ENCODE results near the gene GNE. TPM values are rescaled to one million over a fixed set of nuclear protein-coding genes. Genes with fewer than 3 reads are reported as not detected.

The GNE gene
- total and polyA plus RNA-seq, 2 of the 13 experiments (the other 11 are each of a cell fraction or from before 2014, with no cell fraction given) = 16.1 to 24.1 TPM

DNA sequence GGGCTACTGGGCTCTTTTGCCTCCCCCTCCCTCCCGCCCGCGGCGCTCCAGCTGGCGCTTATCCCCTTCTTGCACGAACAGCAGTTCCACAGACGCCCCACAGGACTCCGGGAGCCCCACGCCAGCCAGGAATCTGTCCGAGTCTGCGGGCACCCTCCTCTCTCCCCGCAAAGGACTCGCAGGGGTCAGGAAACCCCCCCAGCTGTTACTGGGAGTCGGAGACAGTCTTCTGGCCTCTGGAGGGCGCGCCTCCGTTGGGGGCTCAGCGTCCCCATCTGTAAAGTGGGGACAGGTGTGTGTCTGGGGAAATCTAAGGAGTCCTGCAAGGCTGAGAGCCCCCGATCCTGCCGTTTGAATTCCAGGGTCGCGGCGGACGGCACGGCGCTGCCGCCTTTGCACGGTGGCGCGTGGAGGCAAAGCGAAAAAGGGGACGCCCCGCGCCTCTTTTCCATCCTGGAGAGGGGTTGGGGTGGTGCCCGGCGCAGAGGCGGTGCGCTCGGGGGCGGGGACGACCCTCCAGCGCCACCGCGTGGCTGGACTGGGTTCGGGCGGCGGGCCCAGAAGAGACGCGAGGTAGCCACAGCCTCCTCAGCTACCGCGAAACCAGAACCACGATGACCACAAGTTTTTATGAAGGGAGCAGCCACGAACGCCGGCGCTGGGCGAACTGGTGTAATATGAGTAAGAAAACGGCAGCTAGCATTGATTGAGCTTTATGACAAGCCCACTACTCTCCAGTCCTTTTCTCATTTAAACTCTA, 91.9 kb downstream of the GNE start (continued):
- TF ChIP-seq, protein P1, sequence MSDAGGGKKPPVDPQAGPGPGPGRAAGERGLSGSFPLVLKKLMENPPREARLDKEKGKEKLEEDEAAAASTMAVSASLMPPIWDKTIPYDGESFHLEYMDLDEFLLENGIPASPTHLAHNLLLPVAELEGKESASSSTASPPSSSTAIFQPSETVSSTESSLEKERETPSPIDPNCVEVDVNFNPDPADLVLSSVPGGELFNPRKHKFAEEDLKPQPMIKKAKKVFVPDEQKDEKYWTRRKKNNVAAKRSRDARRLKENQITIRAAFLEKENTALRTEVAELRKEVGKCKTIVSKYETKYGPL (CRISPR knock-in tag; IDR thresholded peaks at IDR 0.05) = no peak
- no peak for TF ChIP-seq HNRNPH1 (optimal IDR thresholded peaks at IDR 0.05; ENCODE audit: low read depth, low read length)
- TF ChIP-seq, protein P2, sequence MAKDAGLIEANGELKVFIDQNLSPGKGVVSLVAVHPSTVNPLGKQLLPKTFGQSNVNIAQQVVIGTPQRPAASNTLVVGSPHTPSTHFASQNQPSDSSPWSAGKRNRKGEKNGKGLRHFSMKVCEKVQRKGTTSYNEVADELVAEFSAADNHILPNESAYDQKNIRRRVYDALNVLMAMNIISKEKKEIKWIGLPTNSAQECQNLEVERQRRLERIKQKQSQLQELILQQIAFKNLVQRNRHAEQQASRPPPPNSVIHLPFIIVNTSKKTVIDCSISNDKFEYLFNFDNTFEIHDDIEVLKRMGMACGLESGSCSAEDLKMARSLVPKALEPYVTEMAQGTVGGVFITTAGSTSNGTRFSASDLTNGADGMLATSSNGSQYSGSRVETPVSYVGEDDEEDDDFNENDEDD (CRISPR knock-in tag; IDR thresholded peaks at IDR 0.05; ENCODE audit: borderline replicate concordance) = no peak
- TF ChIP-seq CREBL2 (CRISPR knock-in tag; IDR thresholded peaks at IDR 0.05; ENCODE audit: borderline replicate concordance) = no peak
- no peak for TF ChIP-seq ZNF75D (CRISPR knock-in tag; IDR thresholded peaks at IDR 0.05; ENCODE audit: borderline replicate concordance)
- TF ChIP-seq ZKSCAN8 (CRISPR knock-in tag; IDR thresholded peaks at IDR 0.05; ENCODE audit: borderline replicate concordance) = no peak
- no peak for TF ChIP-seq ZNF883 (CRISPR knock-in tag; IDR thresholded peaks at IDR 0.05; ENCODE audit: not compliant biosample characterization)
- TF ChIP-seq FOXA1 (IDR thresholded peaks at IDR 0.05) = no peak
- TF ChIP-seq FOXA1 (CRISPR knock-in tag; IDR thresholded peaks at IDR 0.05) = no peak
- no peak for TF ChIP-seq ZBTB43 (CRISPR knock-in tag; conservative IDR thresholded peaks at IDR 0.05)
- TF ChIP-seq BRF2 (CRISPR knock-in tag; IDR thresholded peaks at IDR 0.05) = no peak
- TF ChIP-seq, protein P3, sequence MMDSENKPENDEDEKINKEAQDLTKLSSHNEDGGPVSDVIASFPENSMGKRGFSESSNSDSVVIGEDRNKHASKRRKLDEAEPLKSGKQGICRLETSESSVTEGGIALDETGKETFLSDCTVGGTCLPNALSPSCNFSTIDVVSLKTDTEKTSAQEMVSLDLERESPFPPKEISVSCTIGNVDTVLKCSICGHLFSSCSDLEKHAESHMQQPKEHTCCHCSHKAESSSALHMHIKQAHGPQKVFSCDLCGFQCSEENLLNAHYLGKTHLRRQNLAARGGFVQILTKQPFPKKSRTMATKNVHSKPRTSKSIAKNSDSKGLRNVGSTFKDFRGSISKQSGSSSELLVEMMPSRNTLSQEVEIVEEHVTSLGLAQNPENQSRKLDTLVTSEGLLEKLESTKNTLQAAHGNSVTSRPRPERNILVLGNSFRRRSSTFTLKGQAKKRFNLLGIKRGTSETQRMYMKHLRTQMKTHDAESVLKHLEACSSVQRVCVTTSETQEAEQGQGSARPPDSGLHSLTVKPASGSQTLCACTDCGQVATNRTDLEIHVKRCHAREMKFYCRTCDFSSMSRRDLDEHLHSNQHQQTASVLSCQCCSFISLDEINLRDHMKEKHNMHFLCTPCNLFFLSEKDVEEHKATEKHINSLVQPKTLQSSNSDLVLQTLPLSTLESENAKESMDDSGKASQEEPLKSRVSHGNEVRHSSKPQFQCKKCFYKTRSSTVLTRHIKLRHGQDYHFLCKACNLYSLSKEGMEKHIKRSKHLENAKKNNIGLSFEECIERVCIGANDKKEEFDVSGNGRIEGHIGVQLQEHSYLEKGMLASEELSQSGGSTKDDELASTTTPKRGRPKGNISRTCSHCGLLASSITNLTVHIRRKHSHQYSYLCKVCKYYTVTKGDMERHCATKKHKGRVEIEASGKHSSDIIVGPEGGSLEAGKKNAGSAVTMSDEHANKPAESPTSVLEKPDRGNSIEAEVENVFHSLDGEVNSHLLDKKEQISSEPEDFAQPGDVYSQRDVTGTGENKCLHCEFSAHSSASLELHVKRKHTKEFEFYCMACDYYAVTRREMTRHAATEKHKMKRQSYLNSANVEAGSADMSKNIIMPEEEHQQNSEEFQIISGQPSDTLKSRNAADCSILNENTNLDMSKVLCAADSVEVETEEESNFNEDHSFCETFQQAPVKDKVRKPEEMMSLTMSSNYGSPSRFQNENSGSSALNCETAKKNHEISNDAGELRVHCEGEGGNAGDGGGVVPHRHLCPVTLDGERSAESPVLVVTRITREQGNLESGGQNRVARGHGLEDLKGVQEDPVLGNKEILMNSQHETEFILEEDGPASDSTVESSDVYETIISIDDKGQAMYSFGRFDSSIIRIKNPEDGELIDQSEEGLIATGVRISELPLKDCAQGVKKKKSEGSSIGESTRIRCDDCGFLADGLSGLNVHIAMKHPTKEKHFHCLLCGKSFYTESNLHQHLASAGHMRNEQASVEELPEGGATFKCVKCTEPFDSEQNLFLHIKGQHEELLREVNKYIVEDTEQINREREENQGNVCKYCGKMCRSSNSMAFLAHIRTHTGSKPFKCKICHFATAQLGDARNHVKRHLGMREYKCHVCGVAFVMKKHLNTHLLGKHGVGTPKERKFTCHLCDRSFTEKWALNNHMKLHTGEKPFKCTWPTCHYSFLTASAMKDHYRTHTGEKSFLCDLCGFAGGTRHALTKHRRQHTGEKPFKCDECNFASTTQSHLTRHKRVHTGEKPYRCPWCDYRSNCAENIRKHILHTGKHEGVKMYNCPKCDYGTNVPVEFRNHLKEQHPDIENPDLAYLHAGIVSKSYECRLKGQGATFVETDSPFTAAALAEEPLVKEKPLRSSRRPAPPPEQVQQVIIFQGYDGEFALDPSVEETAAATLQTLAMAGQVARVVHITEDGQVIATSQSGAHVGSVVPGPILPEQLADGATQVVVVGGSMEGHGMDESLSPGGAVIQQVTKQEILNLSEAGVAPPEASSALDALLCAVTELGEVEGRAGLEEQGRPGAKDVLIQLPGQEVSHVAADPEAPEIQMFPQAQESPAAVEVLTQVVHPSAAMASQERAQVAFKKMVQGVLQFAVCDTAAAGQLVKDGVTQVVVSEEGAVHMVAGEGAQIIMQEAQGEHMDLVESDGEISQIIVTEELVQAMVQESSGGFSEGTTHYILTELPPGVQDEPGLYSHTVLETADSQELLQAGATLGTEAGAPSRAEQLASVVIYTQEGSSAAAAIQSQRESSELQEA (CRISPR knock-in tag; IDR thresholded peaks at IDR 0.05; ENCODE audit: not compliant biosample characterization) = no peak
- no peak for TF ChIP-seq ZNF839 (CRISPR knock-in tag; IDR thresholded peaks at IDR 0.05; ENCODE audit: borderline replicate concordance)
- TF ChIP-seq KDM4B (CRISPR knock-in tag; IDR thresholded peaks at IDR 0.05) = no peak
- peak; percentile 42 for TF ChIP-seq PHF5A (CRISPR knock-in tag; IDR thresholded peaks at IDR 0.05; ENCODE audit: low read depth, unreplicated experiment)
- TF ChIP-seq HOXA7 (CRISPR knock-in tag; IDR thresholded peaks at IDR 0.05) = no peak
